GM21529 (cell line): Measurements from ENCODE around the gene TRPV5.

Experiments used
- ATAC-seq: cut with Tn5 transposase; IDR thresholded peaks from one replicate; pipeline ENCODE4 v1.9.1; 2021; ENCODE audit not compliant: unreplicated experiment

TRPV5 gene

DNA sequence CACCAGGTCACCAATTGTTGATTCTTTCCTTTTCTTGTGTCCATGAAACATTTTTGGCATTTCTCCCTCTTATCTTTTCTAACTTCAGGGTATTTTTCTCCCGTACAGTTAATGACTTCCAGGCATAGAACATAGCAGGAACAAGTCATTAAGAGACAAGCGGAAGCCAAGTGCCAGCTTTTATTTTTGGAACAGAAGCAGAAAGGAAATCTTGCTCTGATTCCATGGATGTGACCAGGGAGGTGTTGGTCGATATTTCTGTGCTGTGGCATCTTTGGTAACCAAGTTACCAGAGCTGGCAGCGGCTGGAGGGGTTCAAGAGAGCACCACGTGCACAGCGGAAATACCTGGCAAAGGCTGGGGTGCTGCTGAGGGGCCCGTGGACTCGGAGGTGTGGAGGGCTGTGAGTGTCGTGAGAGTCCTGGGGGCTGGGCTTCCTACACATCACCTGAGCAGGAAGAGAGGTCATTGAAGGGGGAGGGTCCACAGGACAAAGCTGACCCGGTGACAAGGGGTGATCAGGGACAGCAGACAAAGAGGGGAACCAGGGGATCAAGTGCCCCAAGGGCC lies 7.5 kb upstream of the TRPV5 start:
- ATAC-seq, result no peak

- peak; percentile 55 for ATAC-seq
These were observed 5.8 kb upstream of the TRPV5 start, which contains the start of gene LLCFC1 for GRCh38 chr7:142939226-142939910. Gene LLCFC1, plus strand, starts transcription at chr7:142939484. Its CDS starts 138 bp downstream, at chr7:142939622.

DNA sequence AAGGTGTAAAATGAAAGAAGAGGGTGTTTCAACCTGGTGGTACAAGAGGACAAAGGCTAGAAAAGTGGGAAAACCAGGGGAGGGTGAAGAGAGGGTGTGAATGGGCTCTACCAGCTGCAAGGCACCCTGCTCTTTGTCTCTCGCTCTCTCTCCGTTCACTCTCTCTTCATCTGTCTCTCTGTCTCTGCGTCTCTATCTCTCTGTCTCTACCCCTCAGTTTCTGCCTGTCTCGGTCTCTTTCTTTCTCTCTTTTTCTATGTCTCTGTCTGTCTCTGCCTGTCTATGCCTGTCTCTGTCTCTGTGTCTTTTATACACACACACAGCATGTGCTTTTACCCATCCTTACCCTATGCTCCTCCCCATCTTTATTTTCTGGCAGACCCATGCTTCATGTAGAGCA lies 5.1 kb upstream of the TRPV5 start:
- ATAC-seq, result no peak

- ATAC-seq, result no peak
These were observed 2.5 kb upstream of the TRPV5 start for GRCh38 chr7:142935941-142936565.

GRCh38 chr7:142934056-142934455 lies 510 bp upstream of the TRPV5 start:
- no peak for ATAC-seq

- ATAC-seq, result no peak
These were observed 462 bp downstream of the TRPV5 start for GRCh38 chr7:142933092-142933475.

DNA sequence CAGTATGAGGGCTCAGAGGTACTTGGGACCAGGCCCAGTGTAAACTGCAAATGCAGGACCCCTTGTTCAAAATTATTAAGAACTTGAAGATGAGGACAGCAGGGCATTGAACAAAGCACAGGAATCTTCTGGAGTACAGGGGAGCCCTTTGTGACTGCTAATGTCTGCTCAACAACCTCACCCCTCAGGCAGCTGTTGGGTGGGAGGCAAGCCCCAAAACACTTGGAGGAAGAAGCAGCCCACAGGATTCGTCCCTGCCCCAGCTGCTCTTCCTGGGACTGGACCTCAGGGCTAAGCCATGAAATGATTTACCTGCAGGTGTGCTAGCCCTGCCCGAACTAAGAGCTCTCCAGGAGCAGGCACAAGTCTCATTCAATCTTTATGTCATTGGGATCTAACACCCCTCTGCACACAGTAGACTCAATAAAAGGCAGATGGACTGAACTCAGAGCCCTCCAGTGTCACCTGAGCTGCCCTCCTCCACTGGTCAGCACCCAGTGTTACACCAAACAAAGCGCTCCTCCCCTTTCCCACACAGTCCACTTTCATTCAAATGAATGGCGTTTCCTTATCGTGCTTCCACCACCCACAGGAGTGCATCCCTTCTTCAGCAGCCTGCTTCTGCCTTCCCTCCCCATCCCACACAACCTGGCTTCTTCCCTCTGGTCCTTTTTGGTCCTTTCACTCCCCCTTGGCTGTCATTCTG lies 1.0 kb downstream of the TRPV5 start:
- no peak for ATAC-seq

DNA sequence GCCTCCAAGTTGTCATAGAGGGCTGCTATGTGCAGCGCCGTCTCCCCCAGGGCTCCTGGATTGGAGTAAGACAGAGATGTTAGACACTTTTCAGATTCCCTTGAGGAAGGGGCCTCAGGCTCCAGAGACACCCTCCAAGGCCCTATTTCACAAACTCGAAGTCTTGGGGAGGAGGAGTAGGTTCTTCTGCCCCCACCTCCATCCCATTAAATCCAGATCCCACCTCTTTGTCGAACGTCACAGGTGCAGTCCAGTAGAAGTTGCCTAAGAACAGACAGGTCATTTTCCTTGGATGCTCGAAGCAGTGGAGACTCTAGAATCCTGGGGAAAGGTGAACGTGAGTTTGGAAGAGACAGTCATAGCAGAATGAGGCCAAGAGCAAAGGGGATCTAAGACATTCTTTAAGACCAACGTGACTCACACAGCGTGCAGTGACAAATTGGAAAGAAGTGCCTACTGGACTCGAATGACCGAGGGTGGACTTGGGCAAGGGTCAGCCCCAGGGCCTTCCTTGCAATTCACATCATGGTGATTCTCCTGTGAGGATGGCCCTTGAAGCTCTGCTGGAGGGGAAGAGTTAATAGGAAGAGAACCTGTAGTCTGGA lies 3.3 kb downstream of the TRPV5 start:
- no peak for ATAC-seq

- ATAC-seq, result no peak
These were observed 5.6 kb downstream of the TRPV5 start for GRCh38 chr7:142927949-142928348.

- no peak for ATAC-seq
These were observed 6.3 kb downstream of the TRPV5 start for GRCh38 chr7:142927085-142927745.

DNA sequence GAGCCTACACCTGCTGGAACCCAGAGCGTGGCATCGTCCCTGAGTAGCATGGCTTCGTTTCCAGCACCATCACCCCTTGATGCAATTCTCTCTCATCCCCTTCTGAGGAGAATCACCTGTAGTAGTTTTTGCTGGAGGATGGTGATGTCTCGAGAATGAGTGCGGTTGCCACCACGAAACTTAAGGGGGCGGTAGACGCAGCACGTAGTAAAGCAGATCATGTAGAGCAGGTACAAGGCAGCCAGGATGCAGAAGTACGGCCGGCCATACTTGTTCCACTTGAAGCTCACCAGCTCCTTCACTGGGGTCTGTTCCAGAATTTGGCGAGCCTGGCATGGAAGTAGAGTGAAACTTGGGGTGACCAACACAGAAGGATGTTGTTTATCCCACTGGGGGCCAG lies 8.1 kb downstream of the TRPV5 start:
- no peak for ATAC-seq

DNA sequence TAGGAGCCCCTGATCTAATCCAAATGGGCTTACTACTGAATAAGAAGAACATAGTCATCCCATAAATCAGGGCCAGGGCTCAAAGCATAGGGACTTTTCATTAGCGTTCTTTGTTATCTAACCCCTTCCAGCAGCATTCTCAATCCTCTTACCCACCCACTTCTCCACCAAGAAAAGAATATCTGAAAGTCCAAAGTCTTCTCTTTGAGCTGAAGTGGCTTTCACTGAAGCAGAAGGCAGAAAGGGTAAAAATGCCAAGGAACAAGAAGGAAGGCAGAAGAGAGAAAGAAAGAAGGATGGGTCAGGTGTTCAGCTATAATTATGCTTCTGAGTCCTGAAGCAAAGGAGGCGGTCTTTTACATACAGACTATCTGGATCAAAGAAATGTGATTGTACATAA lies 10.2 kb downstream of the TRPV5 start:
- no peak for ATAC-seq

DNA sequence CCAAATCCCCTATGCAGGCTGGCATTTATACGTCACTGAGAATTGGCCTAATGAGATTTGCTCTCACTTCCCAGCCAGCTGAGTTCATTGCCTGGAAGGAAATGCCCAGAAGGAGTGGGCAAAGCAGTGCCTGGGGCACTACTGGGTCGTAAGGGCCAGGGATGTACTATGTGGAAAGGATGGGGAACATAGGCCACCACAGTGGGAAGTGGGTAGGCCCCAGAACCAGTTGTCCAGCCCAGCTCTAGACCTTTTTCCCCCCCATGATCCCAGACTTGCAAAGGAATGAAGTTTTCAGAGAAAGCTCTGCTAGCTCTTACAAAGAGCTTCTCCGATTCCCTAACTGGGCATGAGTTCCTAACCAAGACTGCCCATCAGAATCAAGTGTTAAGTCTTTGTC lies 13.9 kb downstream of the TRPV5 start:
- no peak for ATAC-seq

DNA sequence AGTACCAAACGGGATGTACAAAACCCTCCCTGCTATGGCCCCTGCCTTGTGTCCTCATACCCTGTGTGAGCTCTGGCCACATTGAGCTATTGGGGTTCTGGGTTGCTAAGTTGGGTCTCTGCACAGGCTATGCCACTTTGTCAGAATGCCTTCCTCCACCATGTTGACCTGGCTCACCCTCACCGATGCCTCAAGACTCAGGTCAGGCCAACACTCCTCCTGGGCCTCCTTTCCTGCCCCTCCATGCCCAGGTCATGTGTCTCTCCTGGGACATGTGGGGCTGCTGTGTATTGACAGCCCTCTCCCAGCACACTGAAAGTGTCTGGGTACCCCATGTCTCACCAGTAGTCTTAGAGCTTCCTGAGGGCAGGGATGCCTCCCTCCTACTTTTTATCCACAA lies 14.6 kb downstream of the TRPV5 start:
- no peak for ATAC-seq

DNA sequence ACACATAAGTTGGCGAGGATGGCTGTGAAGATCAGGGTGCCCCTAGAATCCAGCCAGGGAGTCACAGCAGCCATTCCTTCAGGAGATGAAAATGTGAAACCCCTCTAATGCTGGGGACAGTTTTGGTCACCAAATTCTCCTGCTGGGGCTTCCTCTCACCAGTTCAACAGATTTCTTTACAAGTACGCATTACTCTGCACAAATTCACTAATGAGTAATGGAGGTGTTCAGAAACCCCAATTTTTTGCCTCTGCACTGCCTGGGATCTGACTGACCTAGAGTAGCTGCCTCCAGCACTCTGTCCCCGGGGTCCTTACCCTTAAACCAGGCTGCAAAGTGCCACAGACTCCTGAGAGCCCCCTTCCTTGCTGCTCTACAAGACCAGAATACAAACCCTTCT lies 16.1 kb downstream of the TRPV5 start:
- no peak for ATAC-seq

- no peak for ATAC-seq
These were observed 17.0 kb downstream of the TRPV5 start for GRCh38 chr7:142916508-142916907.

GRCh38 chr7:142915315-142915714 lies 18.2 kb downstream of the TRPV5 start:
- no peak for ATAC-seq

GRCh38 chr7:142914121-142914520 lies 19.4 kb downstream of the TRPV5 start:
- no peak for ATAC-seq

DNA sequence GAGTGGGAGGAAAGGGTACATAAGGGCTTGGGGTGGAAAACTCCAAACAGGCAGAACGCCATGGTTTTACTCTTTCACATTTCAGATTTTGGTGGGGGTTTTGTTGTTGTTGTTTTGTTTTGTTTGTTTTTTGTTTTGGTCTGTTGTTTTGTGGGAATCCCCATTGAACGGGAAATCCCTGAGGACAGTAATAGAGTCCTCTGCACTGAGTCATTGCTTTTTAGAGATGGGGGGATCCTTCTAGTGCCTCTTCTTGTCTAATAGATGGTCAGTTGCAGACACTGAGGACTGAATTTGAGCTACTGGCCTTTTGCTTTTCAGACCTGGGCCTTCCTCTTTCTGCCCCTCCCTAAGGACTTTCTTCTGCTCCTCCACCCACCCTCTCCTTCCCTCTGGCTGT lies 20.0 kb downstream of the TRPV5 start:
- ATAC-seq, result no peak

DNA sequence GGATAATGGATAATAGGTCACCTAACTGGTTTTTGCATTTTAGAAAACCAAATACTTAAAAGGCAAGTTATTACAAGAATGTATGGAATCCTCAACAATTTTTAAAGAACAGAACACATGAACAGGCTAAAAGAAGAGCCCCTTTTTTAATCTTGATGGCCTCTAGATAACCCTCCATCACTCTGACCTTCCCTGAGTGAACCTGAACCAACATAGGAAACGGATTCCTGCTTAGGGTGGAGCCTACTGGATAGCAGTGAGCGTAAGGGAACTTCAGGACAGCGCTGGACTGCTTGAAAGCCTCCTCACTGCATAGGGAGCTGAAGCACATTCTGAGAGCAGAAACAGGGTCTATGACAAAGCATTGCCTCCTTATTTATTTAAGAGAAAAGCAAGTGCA lies 20.5 kb downstream of the TRPV5 start:
- no peak for ATAC-seq

- no peak for ATAC-seq
These were observed 23.1 kb downstream of the TRPV5 start for GRCh38 chr7:142910481-142910880.
